ENCODE results near the gene TOPAZ1. TPM values are rescaled to one million over a fixed set of nuclear protein-coding genes. Genes with fewer than 3 reads are reported as not detected.

TOPAZ1 gene
- total and polyA plus RNA-seq, 2 of the 8 experiments (the other 6 are each of a cell fraction or from before 2014, with no cell fraction given), result not detected

Other genes with a start within 250 kb of the TOPAZ1 start
- gene TCAIM, start 96.9 kb downstream of the TOPAZ1 start, total RNA-seq (2021; fragmentation: NEBNext Ultra II Directional; extraction: Animal tissue kit (Norgen Biotek cat#: 25700)), result 21.7 and 22.1 TPM in 2 replicates
- 5.8 and 6.9 TPM in 2 replicates for gene TCAIM, start 96.9 kb downstream of the TOPAZ1 start, polyA plus RNA-seq (2011; rRNA removed)
- gene ZNF445, start 235.8 kb downstream of the TOPAZ1 start, total RNA-seq (2021; fragmentation: NEBNext Ultra II Directional; extraction: Animal tissue kit (Norgen Biotek cat#: 25700)), result 25.4 and 26.3 TPM in 2 replicates
- 3.3 and 3.8 TPM in 2 replicates for gene ZNF445, start 235.8 kb downstream of the TOPAZ1 start, polyA plus RNA-seq (2011; rRNA removed)

Data from H1 (cell line).